GM18868 (cell line): ENCODE results near the gene SLC5A12.
A peak's percentile ranks its signal among the peaks of the same experiment; 100 is the strongest.

Source experiments
- ATAC-seq: cut with Tn5 transposase; IDR thresholded peaks from one replicate; pipeline ENCODE4 v1.9.1; 2021; ENCODE audit warnings: mild to moderate bottlenecking, moderate library complexity; ENCODE audit not compliant: unreplicated experiment

The SLC5A12 gene

GRCh38 chr11:26721948-26722475, at the start of gene SLC5A12:
Gene SLC5A12 (minus strand): TSS chr11:26722060. CDS start chr11:26721714, 346 bp downstream.
- ATAC-seq, result no peak

- no peak for ATAC-seq
Observed at GRCh38 chr11:26769027-26769426, 47.2 kb upstream of the SLC5A12 start.

GRCh38 chr11:26767060-26767459, 45.2 kb upstream of the SLC5A12 start:
- ATAC-seq, result no peak

- no peak for ATAC-seq
Observed at GRCh38 chr11:26765323-26765722, 43.5 kb upstream of the SLC5A12 start.

GRCh38 chr11:26764825-26765224, 43.0 kb upstream of the SLC5A12 start:
- no peak for ATAC-seq

GRCh38 chr11:26764315-26764714, 42.5 kb upstream of the SLC5A12 start:
- no peak for ATAC-seq

GRCh38 chr11:26762089-26762488, 40.2 kb upstream of the SLC5A12 start:
- no peak for ATAC-seq

GRCh38 chr11:26761361-26761809, 39.5 kb upstream of the SLC5A12 start:
- no peak for ATAC-seq

GRCh38 chr11:26757995-26758394, 36.1 kb upstream of the SLC5A12 start:
- ATAC-seq, result no peak

GRCh38 chr11:26755762-26756161, 33.9 kb upstream of the SLC5A12 start:
- ATAC-seq, result no peak

- ATAC-seq, result peak; percentile 91
Observed at GRCh38 chr11:26753723-26754504, 32.1 kb upstream of the SLC5A12 start.

GRCh38 chr11:26749927-26750326, 28.1 kb upstream of the SLC5A12 start:
- no peak for ATAC-seq

GRCh38 chr11:26743622-26744021, 21.8 kb upstream of the SLC5A12 start:
- ATAC-seq, result peak; percentile 99

GRCh38 chr11:26742966-26743365, 21.1 kb upstream of the SLC5A12 start:
- ATAC-seq, result no peak

- ATAC-seq, result no peak
Observed at GRCh38 chr11:26741036-26741435, 19.2 kb upstream of the SLC5A12 start.

- ATAC-seq, result no peak
Observed at GRCh38 chr11:26739366-26740073, 17.7 kb upstream of the SLC5A12 start.

- ATAC-seq, result no peak
Observed at GRCh38 chr11:26734691-26735090, 12.8 kb upstream of the SLC5A12 start.

GRCh38 chr11:26731084-26731456, 9.2 kb upstream of the SLC5A12 start:
- no peak for ATAC-seq

- no peak for ATAC-seq
Observed at GRCh38 chr11:26730414-26731083, 8.7 kb upstream of the SLC5A12 start.

- no peak for ATAC-seq
Observed at GRCh38 chr11:26729284-26729683, 7.4 kb upstream of the SLC5A12 start.

- no peak for ATAC-seq
Observed at GRCh38 chr11:26726960-26727359, 5.1 kb upstream of the SLC5A12 start.
